Measurements from ENCODE around the gene AMPD3.

GRCh38 chr11:10528121-10528520 is 73.1 kb downstream of the AMPD3 start:
- TF ChIP-seq POLR2AphosphoS5 (IDR thresholded peaks at IDR 0.05), result no peak
- TF ChIP-seq, protein P1, sequence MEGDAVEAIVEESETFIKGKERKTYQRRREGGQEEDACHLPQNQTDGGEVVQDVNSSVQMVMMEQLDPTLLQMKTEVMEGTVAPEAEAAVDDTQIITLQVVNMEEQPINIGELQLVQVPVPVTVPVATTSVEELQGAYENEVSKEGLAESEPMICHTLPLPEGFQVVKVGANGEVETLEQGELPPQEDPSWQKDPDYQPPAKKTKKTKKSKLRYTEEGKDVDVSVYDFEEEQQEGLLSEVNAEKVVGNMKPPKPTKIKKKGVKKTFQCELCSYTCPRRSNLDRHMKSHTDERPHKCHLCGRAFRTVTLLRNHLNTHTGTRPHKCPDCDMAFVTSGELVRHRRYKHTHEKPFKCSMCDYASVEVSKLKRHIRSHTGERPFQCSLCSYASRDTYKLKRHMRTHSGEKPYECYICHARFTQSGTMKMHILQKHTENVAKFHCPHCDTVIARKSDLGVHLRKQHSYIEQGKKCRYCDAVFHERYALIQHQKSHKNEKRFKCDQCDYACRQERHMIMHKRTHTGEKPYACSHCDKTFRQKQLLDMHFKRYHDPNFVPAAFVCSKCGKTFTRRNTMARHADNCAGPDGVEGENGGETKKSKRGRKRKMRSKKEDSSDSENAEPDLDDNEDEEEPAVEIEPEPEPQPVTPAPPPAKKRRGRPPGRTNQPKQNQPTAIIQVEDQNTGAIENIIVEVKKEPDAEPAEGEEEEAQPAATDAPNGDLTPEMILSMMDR (IDR thresholded peaks at IDR 0.05 in 8 of 11, conservative IDR thresholded peaks at IDR 0.05 in 3 of 11), result no peak
